Activated naive CD4-positive, alpha-beta T cell treated with anti-CD3 and anti-CD28 coated beads, Interleukin-2, amount 10 ng/mL, durations not matched to agents 7 days and 5 days (primary cell): Measurements from ENCODE around the gene MDH1.
"Not testable (repeated sequence)": the region's sequence is repeated elsewhere in the genome, so short reads cannot be mapped to it uniquely, and the experiment has no call there.

Source experiments
- CTCF ChIA-PET: fragments of 350-600 bp; sonication (Branson Sonifier 250); formaldehyde crosslinking; loops from one replicate; lab custom pipeline; 2021; ENCODE audit warnings: antibody characterized with exemption; lab: Charles Lee
- DNase-seq: peaks from one replicate; pipeline ENCODE4 v3.0.0-alpha.2; 2020
- H3K27ac Mint-ChIP-seq: one replicate; pipeline ENCODE4 v1.8.0; 2021; ENCODE audit warnings: mild to moderate bottlenecking, moderate library complexity, mixed read lengths
- H3K27me3 Mint-ChIP-seq: one replicate; pipeline ENCODE4 v1.8.0; 2021; ENCODE audit warnings: mild to moderate bottlenecking, mixed read lengths
- H3K36me3 Mint-ChIP-seq: one replicate; pipeline ENCODE4 v1.8.0; 2021; ENCODE audit warnings: mixed read lengths
- H3K4me1 Mint-ChIP-seq: one replicate; pipeline ENCODE4 v1.8.0; 2021; ENCODE audit warnings: mixed read lengths
- H3K4me3 Mint-ChIP-seq: one replicate; pipeline ENCODE4 v1.8.0; 2021; ENCODE audit warnings: mild to moderate bottlenecking, moderate library complexity, mixed read lengths
- H3K9me3 Mint-ChIP-seq: one replicate; pipeline ENCODE4 v1.8.0; 2021; ENCODE audit warnings: mixed read lengths

MDH1 gene

GRCh38 chr2:63588385-63589147, at the start of gene MDH1, which contains the start of gene WDPCP:
MDH1 (plus strand) TSS chr2:63588963; CDS start chr2:63589044, 81 bp downstream.
WDPCP (minus strand) TSS chr2:63588477; CDS start chr2:63588271, 206 bp downstream.
- H3K9me3 Mint-ChIP-seq: no peaks in the 10 kb centered on the region
- DNase-seq: peak; percentile 95
- CTCF ChIA-PET: interaction anchor here (0.7 kb wide), 1 partner anchor 1327 kb away, joined by 3 read pairs; no protein-coding TSS in a partner anchor
- peaks cover 5% of the 10 kb centered on the region for H3K27me3 Mint-ChIP-seq
- peak within 1 kb of the TSS; percentile 94 for H3K27ac Mint-ChIP-seq
- H3K36me3 Mint-ChIP-seq: peaks cover 3% of the 10 kb centered on the region
- peaks cover 46% of the 10 kb centered on the region for H3K4me1 Mint-ChIP-seq
- peak within 1 kb of the TSS; percentile 96 for H3K4me3 Mint-ChIP-seq

DNA sequence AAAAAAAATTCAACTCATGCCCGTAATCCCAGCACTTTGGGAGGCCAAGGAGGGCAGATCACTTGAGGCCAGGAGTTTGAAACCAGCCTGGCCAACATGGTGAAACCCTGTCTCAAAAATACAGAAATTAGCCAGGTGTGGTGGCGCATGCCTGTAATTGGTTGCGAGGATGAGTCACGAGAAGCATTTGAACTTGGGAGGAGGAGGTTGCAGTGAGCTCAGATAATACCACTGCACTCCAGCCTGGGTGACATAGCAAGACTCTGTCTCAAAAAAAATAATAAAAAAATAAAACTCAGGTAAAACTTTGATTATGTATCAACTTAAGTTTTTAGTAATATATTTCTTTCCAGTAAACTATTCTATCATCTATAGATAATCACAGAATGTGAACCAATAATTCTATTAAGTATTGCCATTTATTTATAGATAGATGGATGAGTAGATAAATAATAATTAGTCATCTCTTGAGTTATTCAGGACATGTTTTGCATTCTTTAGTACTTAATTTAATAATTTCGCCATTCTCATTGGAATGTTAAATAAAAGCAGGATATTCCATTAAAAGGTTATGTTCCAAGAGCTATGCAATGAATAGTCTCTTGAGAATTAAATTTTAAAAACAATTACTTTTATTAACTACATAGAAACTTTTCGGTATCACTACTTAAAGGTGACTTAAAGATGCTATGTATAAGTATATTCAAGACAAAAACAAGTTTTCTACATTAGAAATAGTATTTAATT, 49.2 kb upstream of the MDH1 start:
- CTCF ChIA-PET: no interaction called here
- H3K27ac Mint-ChIP-seq: no peak overlapping the region
- no peaks in the 10 kb centered on the region for H3K36me3 Mint-ChIP-seq
- peaks cover 3% of the 10 kb centered on the region for H3K9me3 Mint-ChIP-seq
- DNase-seq: no peak
- H3K27me3 Mint-ChIP-seq: no peaks in the 10 kb centered on the region
- no peaks in the 10 kb centered on the region for H3K4me1 Mint-ChIP-seq
- no peak overlapping the region for H3K4me3 Mint-ChIP-seq

- no peaks in the 10 kb centered on the region for H3K4me1 Mint-ChIP-seq
- H3K4me3 Mint-ChIP-seq: no peak overlapping the region
- H3K9me3 Mint-ChIP-seq: no peaks in the 10 kb centered on the region
- H3K27ac Mint-ChIP-seq: no peak overlapping the region
- CTCF ChIA-PET: interaction anchor here (0.7 to 1.7 kb wide), 4 partner anchors 9 to 1361 kb away, joined by 3 read pairs; no protein-coding TSS in a partner anchor
- no peaks in the 10 kb centered on the region for H3K27me3 Mint-ChIP-seq
- DNase-seq: no peak
- no peaks in the 10 kb centered on the region for H3K36me3 Mint-ChIP-seq
Observed at GRCh38 chr2:63544017-63544627, 44.6 kb upstream of the MDH1 start.

GRCh38 chr2:63545023-63545422, 43.7 kb upstream of the MDH1 start:
- Mint-ChIP-seq H3K4me1 (peaks cover under 1% of the 10 kb centered on the region), H3K4me3 (no peak overlapping the region), H3K9me3 (no peaks in the 10 kb centered on the region), H3K27me3 (no peaks in the 10 kb centered on the region), H3K36me3 (no peaks in the 10 kb centered on the region), H3K27ac (no peak overlapping the region)
- CTCF ChIA-PET: no interaction called here
- DNase-seq: no peak

GRCh38 chr2:63553049-63553448, 35.7 kb upstream of the MDH1 start:
- Mint-ChIP-seq H3K36me3 (peaks cover 2% of the 10 kb centered on the region), H3K27me3 (no peaks in the 10 kb centered on the region), H3K4me1 (peaks cover 11% of the 10 kb centered on the region), H3K4me3 (no peak overlapping the region), H3K9me3 (peaks cover 12% of the 10 kb centered on the region), H3K27ac (no peak overlapping the region)
- CTCF ChIA-PET: interaction anchor here (0.9 kb wide), 1 partner anchor 9 kb away, joined by 3 read pairs; no protein-coding TSS in a partner anchor
- no peak for DNase-seq

GRCh38 chr2:63555299-63555698, 33.5 kb upstream of the MDH1 start:
- H3K9me3 Mint-ChIP-seq: peaks cover 21% of the 10 kb centered on the region
- peaks cover 2% of the 10 kb centered on the region for H3K36me3 Mint-ChIP-seq
- H3K4me3 Mint-ChIP-seq: no peak overlapping the region
- no peaks in the 10 kb centered on the region for H3K27me3 Mint-ChIP-seq
- no peak for DNase-seq
- H3K27ac Mint-ChIP-seq: no peak overlapping the region
- H3K4me1 Mint-ChIP-seq: peaks cover 8% of the 10 kb centered on the region
- CTCF ChIA-PET: no interaction called here

GRCh38 chr2:63555931-63556330, 32.8 kb upstream of the MDH1 start:
- H3K36me3 Mint-ChIP-seq: peaks cover 2% of the 10 kb centered on the region
- DNase-seq: no peak
- peaks cover 21% of the 10 kb centered on the region for H3K9me3 Mint-ChIP-seq
- H3K4me1 Mint-ChIP-seq: peaks cover 6% of the 10 kb centered on the region
- H3K4me3 Mint-ChIP-seq: no peak overlapping the region
- no peaks in the 10 kb centered on the region for H3K27me3 Mint-ChIP-seq
- no peak overlapping the region for H3K27ac Mint-ChIP-seq
- CTCF ChIA-PET: no interaction called here

GRCh38 chr2:63557819-63558218, 30.9 kb upstream of the MDH1 start:
- Mint-ChIP-seq H3K27ac (peak overlapping the region; percentile 60), H3K9me3 (peaks cover 24% of the 10 kb centered on the region)
- H3K4me1 Mint-ChIP-seq, H3K4me3 Mint-ChIP-seq, H3K36me3 Mint-ChIP-seq, CTCF ChIA-PET, DNase-seq, H3K27me3 Mint-ChIP-seq: not testable (repeated sequence)

DNA sequence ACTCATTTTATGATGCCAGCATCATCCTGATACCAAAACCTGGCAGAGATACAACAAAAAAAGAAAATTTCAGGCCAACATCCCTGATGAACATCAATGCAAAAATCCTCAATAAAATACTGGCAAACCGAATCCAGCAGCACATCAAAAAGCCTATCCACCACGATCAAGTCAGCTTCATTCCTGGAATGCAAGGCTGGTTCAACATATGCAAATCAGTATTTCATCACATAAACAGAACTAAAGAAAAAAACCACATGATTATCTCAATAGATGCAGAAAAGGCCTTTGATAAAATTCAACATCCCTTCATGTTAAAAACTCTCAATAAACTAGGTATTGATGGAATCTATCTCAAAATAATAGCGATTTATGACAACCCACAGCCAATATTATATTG, 29.8 kb upstream of the MDH1 start:
- H3K27ac Mint-ChIP-seq, CTCF ChIA-PET, H3K36me3 Mint-ChIP-seq, H3K4me1 Mint-ChIP-seq, H3K27me3 Mint-ChIP-seq, H3K4me3 Mint-ChIP-seq, DNase-seq: not testable (repeated sequence)
- H3K9me3 Mint-ChIP-seq: peaks cover 24% of the 10 kb centered on the region

GRCh38 chr2:63562751-63563150, 26.0 kb upstream of the MDH1 start:
- H3K27me3 Mint-ChIP-seq: no peaks in the 10 kb centered on the region
- H3K4me3 Mint-ChIP-seq: no peak overlapping the region
- CTCF ChIA-PET: no interaction called here
- H3K27ac Mint-ChIP-seq: no peak overlapping the region
- H3K9me3 Mint-ChIP-seq: peaks cover 24% of the 10 kb centered on the region
- DNase-seq: no peak
- peaks cover 3% of the 10 kb centered on the region for H3K4me1 Mint-ChIP-seq
- H3K36me3 Mint-ChIP-seq: peaks cover 3% of the 10 kb centered on the region

GRCh38 chr2:63569740-63570139, 19.0 kb upstream of the MDH1 start:
- peaks cover 3% of the 10 kb centered on the region for H3K36me3 Mint-ChIP-seq
- H3K4me1 Mint-ChIP-seq: no peaks in the 10 kb centered on the region
- H3K4me3 Mint-ChIP-seq: no peak overlapping the region
- H3K27ac Mint-ChIP-seq: no peak overlapping the region
- H3K9me3 Mint-ChIP-seq: peaks cover 26% of the 10 kb centered on the region
- H3K27me3 Mint-ChIP-seq: no peaks in the 10 kb centered on the region
- DNase-seq: no peak
- CTCF ChIA-PET: no interaction called here

- CTCF ChIA-PET: no interaction called here
- Mint-ChIP-seq H3K4me1 (no peaks in the 10 kb centered on the region), H3K27ac (no peak overlapping the region), H3K9me3 (peaks cover 22% of the 10 kb centered on the region), H3K4me3 (no peak overlapping the region), H3K27me3 (no peaks in the 10 kb centered on the region), H3K36me3 (peaks cover 3% of the 10 kb centered on the region)
- DNase-seq: no peak
Observed at GRCh38 chr2:63571291-63571690, 17.5 kb upstream of the MDH1 start.

DNA sequence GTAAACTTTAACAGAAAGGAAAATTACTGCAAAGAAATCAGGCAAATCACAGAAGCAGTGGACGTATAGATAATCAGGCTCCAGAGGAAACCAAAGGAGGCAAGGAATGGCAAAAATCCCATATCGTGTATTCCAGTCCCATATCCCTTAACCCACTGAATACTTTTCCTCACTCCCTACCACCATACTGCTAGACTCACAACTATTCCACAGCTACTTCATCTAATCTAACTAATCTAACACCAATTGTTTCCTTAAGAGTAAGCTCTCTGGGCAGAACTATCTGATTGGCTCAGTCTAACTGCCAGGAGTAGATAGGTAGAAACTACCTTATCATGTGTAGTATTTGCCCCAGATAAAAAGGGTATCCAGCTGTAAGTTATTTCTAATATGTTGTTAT, 16.8 kb upstream of the MDH1 start:
- Mint-ChIP-seq H3K27ac (no peak overlapping the region), H3K4me3 (no peak overlapping the region), H3K4me1 (no peaks in the 10 kb centered on the region), H3K9me3 (peaks cover 22% of the 10 kb centered on the region), H3K36me3 (peaks cover 3% of the 10 kb centered on the region), H3K27me3 (no peaks in the 10 kb centered on the region)
- CTCF ChIA-PET: no interaction called here
- no peak for DNase-seq

DNA sequence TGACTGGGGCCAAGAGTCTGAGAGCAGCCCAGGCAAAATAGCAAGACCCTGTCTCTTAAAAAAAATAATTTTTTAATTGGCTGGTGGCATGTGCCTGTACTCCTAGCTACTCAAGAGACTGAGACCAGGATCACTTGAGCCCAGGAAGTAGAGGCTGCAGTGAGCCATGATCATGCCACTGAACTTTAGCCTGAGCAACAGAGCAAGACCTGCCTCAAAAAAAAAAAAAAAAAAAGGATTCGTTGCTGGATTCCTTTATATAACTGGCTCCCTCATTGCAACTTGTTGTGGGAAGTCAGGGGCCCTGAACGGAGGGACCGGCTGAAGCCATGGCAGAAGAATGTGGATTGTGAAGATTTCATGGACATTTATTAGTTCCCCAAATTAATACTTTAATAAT, 15.7 kb upstream of the MDH1 start:
- CTCF ChIA-PET, DNase-seq, H3K27me3 Mint-ChIP-seq, H3K36me3 Mint-ChIP-seq, H3K4me3 Mint-ChIP-seq, H3K27ac Mint-ChIP-seq, H3K4me1 Mint-ChIP-seq: not testable (repeated sequence)
- H3K9me3 Mint-ChIP-seq: peaks cover 13% of the 10 kb centered on the region
